ENCODE data around the gene MGAT4A.

DNA sequence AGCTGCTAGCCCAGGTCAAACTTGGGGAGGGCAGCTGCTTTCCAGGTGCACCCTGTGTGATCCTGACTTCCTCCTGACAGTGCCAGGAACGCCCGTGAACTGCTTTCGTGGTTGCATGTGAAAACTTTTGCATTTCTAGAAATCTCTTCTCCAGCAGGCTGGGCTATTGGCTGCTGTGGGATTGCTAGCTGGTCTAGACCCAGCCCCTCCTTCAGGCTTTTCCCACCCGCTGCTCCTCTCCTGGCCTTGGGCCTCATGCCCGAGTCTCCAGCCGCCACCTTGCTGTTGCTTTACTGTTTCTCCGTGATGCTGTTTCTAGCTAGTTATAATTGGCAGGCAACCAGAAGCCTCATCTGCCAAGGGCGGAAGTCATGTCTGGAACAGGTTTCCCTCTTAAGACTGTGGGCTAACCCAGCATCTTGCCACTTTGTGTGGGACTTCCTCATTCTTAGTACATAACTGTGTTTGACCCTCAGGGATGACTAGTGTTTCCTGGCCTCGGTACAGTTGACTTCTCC, 27.0 kb upstream of the MGAT4A start:
- no peak for TF ChIP-seq POLR2AphosphoS5 (IDR thresholded peaks at IDR 0.05; ENCODE audit: borderline replicate concordance, low read depth, low read length)
- no peak for TF ChIP-seq EZH2 (IDR thresholded peaks at IDR 0.05)
